HL-60/S4 (cell line): ENCODE measurements around the gene LRMDA.

Experiments used
- in situ Hi-C: fragments of 300-500 bp; cut with MboI; formaldehyde crosslinking; loops from 2 replicates; pipeline ENCODE4 v1.14.3; 2022; ENCODE audit warnings: low sequenced_read_pairs

The LRMDA gene

DNA sequence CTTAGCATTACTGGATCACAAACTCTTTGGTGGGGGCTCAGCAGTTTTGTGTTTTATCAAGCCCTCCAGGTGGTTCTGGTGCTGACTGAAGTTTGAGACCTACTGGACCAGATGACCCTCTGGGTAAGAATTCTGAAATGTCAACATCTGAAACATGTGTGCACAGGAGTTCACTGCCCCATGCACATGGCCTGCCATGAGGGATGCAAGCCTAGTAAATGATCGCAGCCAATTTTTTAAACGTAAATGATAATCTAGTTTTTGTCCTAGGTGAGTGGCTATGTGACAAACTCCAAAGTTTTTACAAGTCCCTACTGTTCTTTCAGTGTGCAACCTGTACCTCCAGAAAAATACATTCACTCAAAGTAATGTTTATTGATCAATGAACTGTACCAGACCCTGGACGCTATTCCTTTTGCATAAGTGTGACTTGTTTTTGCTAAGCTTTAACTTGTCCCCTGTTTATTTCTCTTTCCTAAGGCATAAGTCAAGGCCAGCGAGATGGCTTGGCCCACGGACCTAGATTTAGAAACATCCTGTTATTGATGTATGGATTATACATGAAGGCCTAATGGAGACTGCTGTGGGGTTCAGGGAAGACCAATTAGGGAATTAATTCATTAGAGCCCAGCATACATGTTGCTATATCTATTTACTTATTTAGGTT, 531.1 kb downstream of the LRMDA start:
- in situ Hi-C loops = no loop called here

DNA sequence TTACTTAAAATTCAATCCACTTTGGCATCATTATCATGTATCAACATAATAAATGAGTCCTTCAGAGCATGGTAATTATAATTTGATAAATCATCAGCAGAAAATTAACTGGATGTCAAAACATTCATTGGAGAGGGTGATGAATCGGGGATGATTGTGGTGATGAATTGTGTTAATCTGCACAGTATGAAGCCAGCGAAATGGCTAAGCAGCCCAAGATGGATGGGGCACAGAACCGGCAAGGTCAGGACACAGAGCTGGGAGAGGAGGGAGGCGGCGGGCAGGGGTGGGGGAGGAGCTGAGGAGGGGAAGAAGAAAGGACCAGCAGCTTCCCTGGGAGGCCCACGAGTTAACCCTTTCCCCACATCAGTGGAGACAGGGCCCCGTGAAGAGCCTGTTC, 536.1 kb downstream of the LRMDA start:
- in situ Hi-C loops = no loop called here

- in situ Hi-C loops = no loop called here
These were observed 537.6 kb downstream of the LRMDA start for GRCh38 chr10:75969031-75969430.

GRCh38 chr10:75971402-75972211, 540.2 kb downstream of the LRMDA start:
- in situ Hi-C loops = no loop called here

DNA sequence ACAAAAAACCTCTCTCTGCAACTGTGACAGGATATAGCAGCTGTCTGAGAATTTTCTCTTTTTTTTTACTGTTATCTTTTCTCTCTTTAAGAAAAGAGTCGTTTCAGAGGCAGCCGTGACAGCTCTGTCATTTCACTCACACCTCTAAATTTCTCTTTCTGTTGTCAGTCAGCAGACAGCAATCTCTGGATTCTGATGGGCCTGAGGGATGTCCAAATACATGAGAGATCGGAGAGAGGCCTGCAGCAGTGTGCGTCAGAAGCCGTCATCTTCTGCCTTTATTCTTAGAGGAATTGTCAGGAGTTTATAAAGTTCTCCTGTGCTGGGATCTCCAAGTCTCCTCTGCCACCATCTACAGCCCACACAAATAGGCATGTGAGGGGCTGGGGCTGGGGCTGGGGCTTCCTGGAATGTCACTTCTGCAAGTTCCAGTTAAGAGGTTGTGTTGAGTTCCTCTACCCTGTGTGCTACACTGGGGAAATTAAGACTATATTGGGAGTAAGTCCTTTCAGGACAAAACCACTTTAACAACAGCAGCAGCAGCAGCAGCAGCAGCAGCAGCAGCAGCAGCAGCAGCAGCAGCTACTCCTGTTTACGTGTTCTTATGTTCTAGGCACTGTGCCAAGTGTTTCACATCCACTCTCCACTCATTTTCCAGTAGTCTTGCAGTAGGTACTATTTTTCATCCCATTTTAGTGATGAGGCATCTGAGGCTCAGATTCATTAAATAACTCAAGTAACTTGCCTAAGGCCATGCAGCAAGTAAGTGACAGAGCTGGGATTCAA, 541.3 kb downstream of the LRMDA start:
- in situ Hi-C loops = no loop called here

GRCh38 chr10:75974080-75974479, 542.7 kb downstream of the LRMDA start:
- in situ Hi-C loops = no loop called here

DNA sequence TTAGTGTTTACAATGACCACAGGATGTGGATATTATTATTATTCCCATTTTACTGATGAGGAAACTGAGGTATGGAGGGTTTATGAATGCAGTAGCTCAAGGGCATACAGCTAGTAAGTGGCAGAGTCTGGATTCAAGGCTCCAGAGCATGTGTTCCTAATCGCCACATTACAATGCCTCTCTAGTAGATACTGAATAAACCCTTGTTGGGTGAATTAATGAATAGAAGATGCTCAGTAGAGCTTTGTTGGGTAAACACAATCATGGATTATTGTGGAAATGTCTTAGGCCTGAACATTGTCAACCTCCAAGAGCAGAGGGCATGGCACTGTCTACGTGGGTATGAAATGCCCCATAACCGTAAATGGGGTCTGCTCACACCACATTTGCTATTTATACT, 545.3 kb downstream of the LRMDA start:
- in situ Hi-C loops = no loop called here

DNA sequence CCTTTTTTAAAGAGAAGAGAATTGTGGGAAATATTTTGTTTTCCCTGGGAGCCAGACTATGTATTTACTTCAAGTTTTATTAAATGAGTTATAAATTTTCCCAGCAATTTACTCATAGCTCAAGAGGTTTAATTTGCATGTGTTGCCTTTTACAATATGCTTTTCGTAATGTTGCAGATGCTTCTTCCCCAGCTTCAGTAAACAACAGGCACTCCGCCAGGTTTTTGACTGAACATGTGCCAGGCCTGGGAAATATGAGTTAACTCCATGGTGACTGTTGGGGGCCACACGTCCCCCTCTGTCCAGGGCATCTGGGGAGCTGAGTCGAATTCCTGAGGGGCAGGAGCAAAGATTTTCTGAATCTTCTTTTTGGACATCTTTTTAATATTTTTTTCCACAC, 545.7 kb downstream of the LRMDA start:
- in situ Hi-C loops = no loop called here

GRCh38 chr10:75978213-75978612, 546.8 kb downstream of the LRMDA start:
- in situ Hi-C loops = no loop called here

- in situ Hi-C loops = no loop called here
These were observed 549.1 kb downstream of the LRMDA start for GRCh38 chr10:75980419-75981002.

GRCh38 chr10:75982611-75983369, 551.4 kb downstream of the LRMDA start:
- in situ Hi-C loops = no loop called here

GRCh38 chr10:75984067-75984466, 552.6 kb downstream of the LRMDA start:
- in situ Hi-C loops = no loop called here

DNA sequence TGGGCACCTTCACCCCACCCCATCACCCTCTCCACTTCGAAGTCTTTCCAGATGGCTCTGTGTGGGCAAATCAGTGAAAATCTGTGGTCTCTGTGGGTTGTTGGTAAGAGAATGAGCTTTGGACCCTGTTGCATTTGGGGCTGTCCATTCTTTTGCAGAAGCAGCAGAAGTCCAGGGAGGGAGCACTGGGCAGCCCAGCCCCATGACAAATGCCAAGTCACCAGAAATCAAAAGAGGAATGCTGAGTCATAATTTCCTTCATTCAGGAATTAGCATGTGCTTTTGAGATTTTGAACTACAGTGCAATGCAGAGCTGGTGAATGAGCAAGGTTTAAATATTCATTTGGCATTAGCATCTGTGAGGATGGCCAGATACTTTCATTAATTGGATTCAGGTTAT, 556.2 kb downstream of the LRMDA start:
- in situ Hi-C loops = no loop called here

DNA sequence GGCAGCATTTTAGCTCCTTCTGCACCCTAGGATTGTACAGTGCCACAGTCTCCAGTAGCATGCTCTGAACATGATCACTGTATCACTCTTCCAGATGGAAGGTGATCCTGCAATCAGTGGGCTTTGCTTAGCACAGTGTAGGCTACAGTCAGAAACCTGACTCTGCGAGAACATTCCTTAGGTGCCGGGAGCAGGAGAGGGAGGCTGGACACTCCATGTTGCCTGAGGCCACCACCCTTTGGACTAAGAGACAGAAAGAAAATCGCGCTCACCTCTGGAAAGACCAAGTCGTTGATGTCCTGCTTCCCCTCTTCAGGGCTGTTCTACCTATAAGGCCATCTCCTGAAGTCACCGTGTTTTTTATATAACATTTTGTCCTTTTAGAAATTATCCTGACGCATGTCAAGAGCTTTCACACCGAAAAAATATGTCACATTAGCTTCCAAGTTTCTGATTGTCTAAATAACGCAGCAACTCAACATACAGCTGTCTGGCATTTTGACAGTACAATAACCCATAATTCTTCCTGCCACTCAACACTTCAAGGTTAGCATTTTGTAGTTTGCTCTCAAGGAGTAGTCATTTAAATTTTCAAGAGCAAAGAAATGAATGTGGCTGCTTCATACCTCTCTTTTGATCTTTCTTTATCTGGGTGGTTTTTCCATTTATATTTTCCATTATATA, 563.1 kb downstream of the LRMDA start:
- in situ Hi-C loops = no loop called here

DNA sequence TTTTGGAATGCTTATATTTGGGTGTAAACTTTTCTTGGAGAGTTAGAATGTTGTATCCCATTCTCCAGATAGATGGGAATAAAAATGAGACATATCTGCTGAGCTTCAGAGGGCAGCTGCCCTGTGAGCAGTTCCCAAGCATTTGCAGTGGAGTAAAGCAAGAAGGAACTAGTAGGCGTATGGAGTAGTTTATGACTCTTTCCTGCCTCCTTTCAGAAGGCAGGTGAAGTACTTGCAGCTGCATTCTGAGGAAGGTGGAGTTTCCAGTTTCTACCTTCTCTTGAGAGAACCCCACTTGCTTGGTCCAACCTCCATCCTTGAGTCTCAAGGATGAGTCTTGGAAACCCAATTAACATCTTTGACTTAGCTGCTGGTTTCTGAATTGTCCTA, 563.6 kb downstream of the LRMDA start:
- in situ Hi-C loops = no loop called here

- in situ Hi-C loops = no loop called here
These were observed 564.3 kb downstream of the LRMDA start for GRCh38 chr10:75995720-75996119.

DNA sequence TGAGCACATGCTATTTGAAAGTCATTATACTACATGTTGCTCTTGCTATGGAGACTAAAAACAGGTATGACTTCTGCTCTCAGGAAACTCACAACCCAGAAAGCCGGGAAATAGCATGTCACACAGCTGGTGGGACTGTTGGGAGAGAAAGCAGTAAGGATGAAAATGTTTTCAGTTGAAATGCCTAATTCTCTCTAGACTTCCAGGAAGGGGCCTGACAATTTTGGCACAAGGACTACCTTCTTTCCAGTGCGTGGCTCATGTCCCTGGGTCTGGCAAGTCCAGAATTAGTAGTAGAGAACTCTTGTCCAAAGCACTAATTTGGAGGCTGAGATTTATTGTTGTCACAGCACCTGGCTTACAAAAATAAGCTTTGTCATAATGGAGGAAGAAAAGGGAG, 567.6 kb downstream of the LRMDA start:
- in situ Hi-C loops = no loop called here

DNA sequence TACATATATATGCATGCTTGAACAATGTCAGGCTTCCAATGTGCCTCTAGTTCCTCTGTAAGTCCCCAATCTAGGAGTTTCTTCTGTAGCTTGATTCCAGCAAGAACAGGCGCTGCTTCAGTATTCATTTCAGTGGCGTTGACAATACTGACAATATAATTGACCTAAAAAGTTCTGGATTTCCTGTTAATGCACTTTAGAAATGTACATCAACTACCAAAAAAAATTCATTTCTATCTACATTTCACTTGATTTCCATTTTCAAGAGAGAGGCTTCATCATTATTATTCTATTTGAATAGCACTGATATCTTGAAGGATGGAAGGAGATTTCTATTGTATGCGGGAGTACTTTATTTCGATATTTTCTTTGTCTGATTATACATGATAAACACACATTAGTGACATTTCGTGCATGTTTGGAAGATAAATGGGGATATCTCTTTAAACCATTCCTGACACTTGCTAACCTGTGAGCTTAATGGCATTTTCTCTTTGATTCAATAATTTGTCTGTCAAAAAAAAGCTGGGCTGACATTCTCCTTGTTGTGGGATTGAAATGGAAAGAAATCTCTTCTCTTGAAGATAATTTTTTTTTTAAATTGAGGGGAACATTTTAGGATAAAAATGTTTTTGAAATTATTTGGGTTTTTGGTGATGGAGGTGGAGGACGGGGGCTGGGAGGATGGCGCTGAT, 568.2 kb downstream of the LRMDA start:
- in situ Hi-C loops = no loop called here

- in situ Hi-C loops = no loop called here
These were observed 569.1 kb downstream of the LRMDA start for GRCh38 chr10:76000550-76000949.

- in situ Hi-C loops = no loop called here
These were observed 569.6 kb downstream of the LRMDA start for GRCh38 chr10:76001019-76001418.
